ENCODE results near the gene PSMD14.

- TF ChIP-seq ZNF274 (IDR thresholded peaks at IDR 0.05; ENCODE audit: low read depth, low read length) = no peak
- no peak for TF ChIP-seq YY1 (IDR thresholded peaks at IDR 0.05; ENCODE audit: insufficient read depth, insufficient read length)
- TF ChIP-seq SUZ12 (IDR thresholded peaks at IDR 0.05; ENCODE audit: extremely low read depth, insufficient read depth, insufficient read length) = no peak
Observed at GRCh38 chr2:161370981-161371380, 62.8 kb downstream of the PSMD14 start.

All from NT2/D1 (cell line).